MM.1S (cell line): ENCODE data around the gene HLA-DRB1.

Experiments
- DNase-seq: peaks from one replicate; pipeline ENCODE4 v3.0.0-alpha.2; 2015
- H2AFZ ChIP-seq: fragments of 300-600 bp; sonication (generic); 2 replicates; pipeline ENCODE4 v1.6.0; 2016; ENCODE audit warnings: antibody characterized with exemption, low read length
- H3F3A ChIP-seq: fragments of 300-600 bp; sonication (generic); 2 replicates; pipeline ENCODE4 v1.6.1; 2016; ENCODE audit warnings: mild to moderate bottlenecking, antibody characterized with exemption, low read length, moderate library complexity, mixed read lengths; ENCODE audit not compliant: insufficient read depth
- H3K27ac ChIP-seq: fragments of 300-600 bp; sonication (generic); 2 replicates; pipeline ENCODE4 v1.5.1; 2016; ENCODE audit warnings: mild to moderate bottlenecking, low read length
- H3K27me3 ChIP-seq: fragments of 300-600 bp; sonication (generic); replicated peaks from 2 replicates; pipeline ENCODE4 v1.6.0; 2016; ENCODE audit warnings: low read length; ENCODE audit not compliant: insufficient read depth
- H3K36me3 ChIP-seq: fragments of 300-600 bp; sonication (generic); replicated peaks from 2 replicates; pipeline ENCODE4 v1.6.1; 2016; ENCODE audit warnings: mild to moderate bottlenecking, low read length, mixed read lengths; ENCODE audit not compliant: insufficient read depth
- H3K4me1 ChIP-seq: fragments of 300-600 bp; sonication (generic); 2 replicates; pipeline ENCODE4 v1.6.1; 2016; ENCODE audit warnings: low read length, mixed read lengths
- H3K4me2 ChIP-seq: fragments of 300-600 bp; sonication (generic); 2 replicates; pipeline ENCODE4 v1.6.0; 2016; ENCODE audit warnings: low read depth, low read length
- H3K4me3 ChIP-seq: fragments of 300-600 bp; sonication (generic); 2 replicates; pipeline ENCODE4 v1.5.1; 2016; ENCODE audit warnings: low read length, mixed read lengths
- H3K79me2 ChIP-seq: fragments of 300-600 bp; sonication (generic); 2 replicates; pipeline ENCODE4 v1.6.1; 2016; ENCODE audit warnings: mixed run types, low read length, mixed read lengths
- H3K9ac ChIP-seq: fragments of 300-600 bp; sonication (generic); 2 replicates; pipeline ENCODE4 v1.6.1; 2016; ENCODE audit warnings: low read length, mixed read lengths
- H3K9me2 ChIP-seq: fragments of 300-600 bp; sonication (generic); replicated peaks from 2 replicates; pipeline ENCODE4 v1.6.1; 2016; ENCODE audit warnings: mild to moderate bottlenecking, low read length, mixed read lengths; ENCODE audit not compliant: insufficient read depth
- H3K9me3 ChIP-seq: fragments of 300-600 bp; sonication (generic); replicated peaks from 2 replicates; pipeline ENCODE4 v1.6.1; 2016; ENCODE audit warnings: mild to moderate bottlenecking, low read length, mixed read lengths; ENCODE audit not compliant: insufficient read depth
- H4K20me1 ChIP-seq: fragments of 300-600 bp; sonication (generic); 2 replicates; pipeline ENCODE4 v1.6.1; 2016; ENCODE audit warnings: mild to moderate bottlenecking, low read length, moderate library complexity, mixed read lengths; ENCODE audit not compliant: insufficient read depth
- EZH2 ChIP-seq: fragments of 300-600 bp; sonication (generic); optimal IDR thresholded peaks from 2 replicates; pipeline ENCODE3; 2017; ENCODE audit warnings: low read depth, mild to moderate bottlenecking, antibody characterized with exemption, low read length, mixed read lengths
- EZH2phosphoT487 ChIP-seq: fragments of 300-600 bp; sonication (generic); IDR thresholded peaks from 2 replicates; pipeline ENCODE4 v1.6.1; 2018; ENCODE audit warnings: antibody characterized with exemption, low read length
- TF ChIP-seq, protein P1 (sequence below): fragments of 300-600 bp; sonication (generic); IDR thresholded peaks from 2 replicates; pipeline ENCODE4 v1.5.1; 2016; ENCODE audit warnings: antibody characterized with exemption, low read length, mixed read lengths

Gene HLA-DRB1

DNA sequence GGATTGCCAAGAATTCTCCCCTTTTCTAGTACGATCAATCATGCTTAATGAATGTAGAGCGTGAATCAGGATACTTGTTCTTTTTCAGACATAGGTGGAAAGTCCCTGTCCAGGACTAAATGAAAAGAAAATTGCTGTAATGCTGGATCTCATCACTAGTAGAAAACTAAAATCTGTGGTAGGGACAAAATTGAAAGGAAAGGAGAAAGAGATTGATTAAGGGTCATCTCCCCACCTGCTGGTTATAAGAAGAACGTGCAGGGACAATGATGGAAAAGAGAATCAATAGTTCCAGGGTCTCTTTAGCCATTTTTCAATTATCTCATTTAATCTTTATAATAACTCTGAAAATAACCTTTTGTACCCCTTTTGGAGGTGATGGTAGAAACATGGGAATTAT, 18.7 kb upstream of the HLA-DRB1 start:
- Histone ChIP-seq H3K36me3 (no peaks in the 10 kb centered on the region), H4K20me1 (no peaks in the 10 kb centered on the region), H3K9ac (no peak overlapping the region), H3K27ac (no peak overlapping the region), H3K9me2 (no peaks in the 10 kb centered on the region), H3K4me2 (no peak overlapping the region), H3K4me3 (no peak overlapping the region), H3F3A (no peaks in the 10 kb centered on the region), H3K4me1 (peaks cover 10% of the 10 kb centered on the region), H3K9me3 (no peaks in the 10 kb centered on the region), H3K27me3 (no peaks in the 10 kb centered on the region), H2AFZ (no peak overlapping the region), H3K79me2 (no peaks in the 10 kb centered on the region)
- DNase-seq = no peak
- TF ChIP-seq EZH2 (no peak), EZH2phosphoT487 (no peak)
- TF ChIP-seq, protein P1, sequence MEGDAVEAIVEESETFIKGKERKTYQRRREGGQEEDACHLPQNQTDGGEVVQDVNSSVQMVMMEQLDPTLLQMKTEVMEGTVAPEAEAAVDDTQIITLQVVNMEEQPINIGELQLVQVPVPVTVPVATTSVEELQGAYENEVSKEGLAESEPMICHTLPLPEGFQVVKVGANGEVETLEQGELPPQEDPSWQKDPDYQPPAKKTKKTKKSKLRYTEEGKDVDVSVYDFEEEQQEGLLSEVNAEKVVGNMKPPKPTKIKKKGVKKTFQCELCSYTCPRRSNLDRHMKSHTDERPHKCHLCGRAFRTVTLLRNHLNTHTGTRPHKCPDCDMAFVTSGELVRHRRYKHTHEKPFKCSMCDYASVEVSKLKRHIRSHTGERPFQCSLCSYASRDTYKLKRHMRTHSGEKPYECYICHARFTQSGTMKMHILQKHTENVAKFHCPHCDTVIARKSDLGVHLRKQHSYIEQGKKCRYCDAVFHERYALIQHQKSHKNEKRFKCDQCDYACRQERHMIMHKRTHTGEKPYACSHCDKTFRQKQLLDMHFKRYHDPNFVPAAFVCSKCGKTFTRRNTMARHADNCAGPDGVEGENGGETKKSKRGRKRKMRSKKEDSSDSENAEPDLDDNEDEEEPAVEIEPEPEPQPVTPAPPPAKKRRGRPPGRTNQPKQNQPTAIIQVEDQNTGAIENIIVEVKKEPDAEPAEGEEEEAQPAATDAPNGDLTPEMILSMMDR = no peak

DNA sequence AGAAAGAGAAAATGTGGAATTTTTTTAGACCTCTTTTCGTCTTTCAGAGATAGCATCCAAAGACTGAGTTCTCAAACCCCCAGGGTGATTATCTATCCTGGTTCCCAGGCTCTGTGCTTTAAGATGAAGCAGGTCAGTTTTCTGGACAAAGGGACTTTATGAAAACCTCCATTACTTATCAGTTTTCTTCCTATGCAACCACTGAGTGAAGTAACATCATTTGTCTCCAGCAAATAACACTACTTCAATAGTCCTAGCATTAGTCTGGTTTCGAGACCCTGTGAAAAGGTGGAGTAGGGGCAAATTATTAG, 18.3 kb upstream of the HLA-DRB1 start:
- no peak overlapping the region for H3K4me3 ChIP-seq
- H3K9me2 ChIP-seq = no peaks in the 10 kb centered on the region
- H3K36me3 ChIP-seq = no peaks in the 10 kb centered on the region
- no peak for TF ChIP-seq EZH2
- TF ChIP-seq, protein P1 = no peak
- TF ChIP-seq EZH2phosphoT487 = no peak
- no peaks in the 10 kb centered on the region for H4K20me1 ChIP-seq
- no peak overlapping the region for H2AFZ ChIP-seq
- H3K9ac ChIP-seq = no peak overlapping the region
- no peaks in the 10 kb centered on the region for H3K9me3 ChIP-seq
- H3K4me2 ChIP-seq = no peak overlapping the region
- no peak overlapping the region for H3K27ac ChIP-seq
- H3K79me2 ChIP-seq = no peaks in the 10 kb centered on the region
- H3F3A ChIP-seq = no peaks in the 10 kb centered on the region
- H3K27me3 ChIP-seq = no peaks in the 10 kb centered on the region
- peaks cover 10% of the 10 kb centered on the region for H3K4me1 ChIP-seq
- no peak for DNase-seq

DNA sequence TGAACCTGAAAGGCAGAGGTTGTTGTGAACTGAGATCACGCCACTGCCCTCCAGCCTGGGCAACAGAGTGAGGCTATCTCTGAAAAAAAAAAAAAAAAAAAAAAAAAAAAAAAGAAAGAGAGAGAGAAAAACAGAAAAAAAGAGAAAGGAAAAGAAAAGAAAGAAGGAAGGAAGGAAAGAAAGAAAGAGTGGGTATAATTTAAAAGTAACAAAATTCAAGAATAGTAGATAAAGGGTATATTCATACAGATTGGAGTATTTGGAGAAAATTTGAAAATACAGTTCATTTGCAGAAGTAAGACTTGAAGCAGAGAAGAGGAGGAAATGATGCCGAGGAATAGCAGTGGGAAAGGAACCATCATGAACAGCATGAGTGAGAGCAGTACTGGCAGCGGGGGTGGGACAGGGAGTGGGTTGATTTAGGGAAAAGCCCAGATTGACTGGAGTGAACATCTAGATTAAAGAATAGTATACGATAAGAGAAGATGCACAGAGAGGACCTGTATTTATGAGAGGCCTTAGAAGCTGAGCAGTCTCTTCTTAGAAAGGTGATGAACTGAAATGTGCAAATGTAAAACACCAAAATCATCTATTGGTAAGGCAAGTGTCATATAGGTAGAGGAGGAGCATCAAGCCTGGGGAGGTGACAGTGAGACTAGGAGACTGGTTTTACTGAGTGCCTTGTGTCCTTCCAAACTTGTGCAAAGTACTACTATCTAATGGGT, 17.8 kb upstream of the HLA-DRB1 start:
- Histone ChIP-seq H3K9ac (no peak overlapping the region), H3K4me1 (peaks cover 10% of the 10 kb centered on the region), H3K9me3 (no peaks in the 10 kb centered on the region), H3K4me3 (no peak overlapping the region), H4K20me1 (no peaks in the 10 kb centered on the region), H3K9me2 (no peaks in the 10 kb centered on the region), H3K27me3 (no peaks in the 10 kb centered on the region), H3K36me3 (no peaks in the 10 kb centered on the region), H3K27ac (no peak overlapping the region), H3F3A (no peaks in the 10 kb centered on the region), H3K79me2 (no peaks in the 10 kb centered on the region), H2AFZ (no peak overlapping the region), H3K4me2 (no peak overlapping the region)
- TF ChIP-seq, protein P1 = no peak
- TF ChIP-seq EZH2 (no peak), EZH2phosphoT487 (no peak)
- DNase-seq = no peak
